HepG2 (cell line): Measurements from ENCODE around the gene FIZ1. TPM values are rescaled to one million over a fixed set of nuclear protein-coding genes. Genes with fewer than 3 reads are reported as not detected.
A peak's percentile ranks its signal among the peaks of the same experiment; 100 is the strongest.

Experiments used
- ATAC-seq: fragments of 200-7000 bp; cut with Tn5 transposase; 3 replicates; pipeline ENCODE4 v1.9.1; 2020; ENCODE audit warnings: mild to moderate bottlenecking, moderate library complexity
- BruUV-seq: library from RNA; stranded (reverse); fragments of 400-500 nt; replicated peaks from 2 replicates; lab custom pipeline; 2021; lab: Mats Ljungman, UMichigan
- CTCF ChIA-PET: fragments of 300-600 bp; formaldehyde crosslinking; extraction: SDS; loops from one replicate; lab custom pipeline; 2021; ENCODE audit warnings: low total read pairs, inconsistent platforms, low intra/inter-chr PET ratio; lab: Yijun Ruan, JAX
- POLR2A ChIA-PET: fragments of 350-600 bp; sonication (Branson Sonifier 250); formaldehyde crosslinking; loops from one replicate; lab custom pipeline; 2020; ENCODE audit warnings: antibody characterized with exemption, inconsistent platforms; lab: Yijun Ruan, JAX
- DNase-seq: peaks from one replicate; pipeline ENCODE4 v3.0.0-alpha.2; 2015; ENCODE audit warnings: low spot score
- FAIRE-seq: peaks from 3 replicates; lab custom pipeline; 2011; peaks lifted over from hg19 to GRCh38; lab: Jason Lieb, UNC
- H2AFZ ChIP-seq: one replicate; pipeline ENCODE4 v1.6.1; 2011; ENCODE audit warnings: low read length, inconsistent platforms
- H3K27ac ChIP-seq: fragments of 300-600 bp; 3 replicates; pipeline ENCODE4 v1.8.0; 2011; ENCODE audit warnings: mixed run types, mild to moderate bottlenecking, mixed read lengths, low read length, inconsistent platforms; ENCODE audit not compliant: insufficient read depth; ENCODE audit errors: extremely low read length
- H3K27me3 ChIP-seq, 2 experiments: fragments of 200-600 bp in 1 of 2; 2 replicates in 1 of 2; 3 replicates in 1 of 2; pipeline versions ENCODE4 v1.6.0 to v1.8.0; 2011; ENCODE audit warnings: low read length in 2 of 2, mild to moderate bottlenecking in 2 of 2, moderate library complexity in 2 of 2, inconsistent platforms in 1 of 2; ENCODE audit not compliant: insufficient read depth in 2 of 2, control insufficient read depth in 1 of 2
- H3K36me3 ChIP-seq, 2 experiments: fragments of 200-600 bp in 1 of 2; replicated peaks in 1 of 2; 2 replicates in 1 of 2; 3 replicates in 1 of 2; pipeline versions ENCODE4 v1.5.1 to v1.8.0; 2011; ENCODE audit warnings: low read length in 2 of 2, inconsistent platforms in 1 of 2; ENCODE audit not compliant: insufficient read depth in 2 of 2, control insufficient read depth in 1 of 2
- H3K4me1 ChIP-seq: 2 replicates; pipeline ENCODE4 v1.5.1; 2012; ENCODE audit warnings: low read length, inconsistent platforms; ENCODE audit not compliant: insufficient read depth
- H3K4me2 ChIP-seq: 2 replicates; pipeline ENCODE4 v1.6.0; 2011; ENCODE audit warnings: low read depth, low read length, inconsistent platforms
- H3K4me3 ChIP-seq, 3 experiments: fragments of 200-600 bp in 1 of 3; sonication (generic), shearing (Covaris generic) in 1 of 3; replicated peaks in 1 of 3; 2 replicates each; pipeline ENCODE4 v1.5.1; 2011 to 2016; ENCODE audit warnings: low read length in 3 of 3, inconsistent platforms in 2 of 3, low read depth in 2 of 3, mild to moderate bottlenecking in 2 of 3, control low read depth in 1 of 3, mixed read lengths in 1 of 3; ENCODE audit not compliant: insufficient read depth in 1 of 3
- H3K79me2 ChIP-seq: one replicate; pipeline ENCODE4 v1.6.1; 2011; ENCODE audit warnings: low read length, inconsistent platforms; ENCODE audit not compliant: insufficient read depth
- H3K9ac ChIP-seq: 2 replicates; pipeline ENCODE4 v1.6.0; 2011; ENCODE audit warnings: mild to moderate bottlenecking, low read depth, low read length, inconsistent platforms; ENCODE audit not compliant: insufficient read depth
- H3K9me3 ChIP-seq: 2 replicates; pipeline ENCODE4 v1.5.1; 2012; ENCODE audit warnings: mild to moderate bottlenecking, low read length
- H4K20me1 ChIP-seq: 2 replicates; pipeline ENCODE4 v1.6.0; 2011; ENCODE audit warnings: inconsistent platforms, mild to moderate bottlenecking, low read length, moderate library complexity; ENCODE audit not compliant: insufficient read depth
- ARNT2 ChIP-seq: sonication (generic); formaldehyde crosslinking; IDR thresholded peaks from 2 replicates; pipeline ENCODE4 v1.8.0; 2022; ENCODE audit warnings: mild to moderate bottlenecking, low read depth, missing genetic modification reagents, moderate library complexity
- CBX5 ChIP-seq: sonication (generic); formaldehyde crosslinking; IDR thresholded peaks from 2 replicates; pipeline ENCODE4 v1.4.0; 2020; ENCODE audit warnings: missing genetic modification reagents, borderline replicate concordance
- SMC3 ChIP-seq: IDR thresholded peaks from 2 replicates; pipeline ENCODE4 v1.6.1; 2011; ENCODE audit warnings: low read length, improper control_type of control experiment
- TGIF2 ChIP-seq: IDR thresholded peaks from 2 replicates; pipeline ENCODE4 v1.6.1; 2016; ENCODE audit warnings: control low read depth, missing compliant biosample characterization
- ZNF350 ChIP-seq: sonication (generic); formaldehyde crosslinking; IDR thresholded peaks from 2 replicates; pipeline ENCODE4 v1.4.0; 2020; ENCODE audit warnings: mild to moderate bottlenecking, low read depth, missing genetic modification reagents, borderline replicate concordance
- ZNF841 ChIP-seq: sonication (generic); formaldehyde crosslinking; IDR thresholded peaks from 2 replicates; pipeline ENCODE4 v1.8.1; 2023; ENCODE audit warnings: missing genetic modification reagents, borderline replicate concordance
- WGBS: methylation state at CpG from one replicate; pipeline ENCODE4 v1.1.6; 2017; ENCODE audit warnings: low lambda C conversion rate; 5-methylcytosine and 5-hydroxymethylcytosine counted together
- in situ Hi-C: cut with HindIII; loops from 2 replicates; pipeline ENCODE4 v1.10.0; 2017; ENCODE audit warnings: low pct_unique_long_range_greater_than_20kb; ENCODE audit not compliant: extremely low pct_ligation_motif_present
- intact Hi-C: fragments of 100-400 bp; cut with micrococcal nuclease; formaldehyde crosslinking; loops from one replicate; pipeline ENCODE4 v1.10.0; 2022; ENCODE audit not compliant: unreplicated experiment
- polyA plus RNA-seq, 8 experiments: library from polyadenylated mRNA; depleted of rRNA in 3 of 8; stranded (reverse) in 7 of 8; unstranded in 1 of 8; fragments of >200 nt; fragmentation: Illumina TruSeq in 4 of 8; extraction: Trizol in 4 of 8; gene quantifications; 2 replicates each; pipeline versions ENCODE4 v1.2.1 to v1.2.3, GENCODE V29; 2011 to 2016; ENCODE audit warnings: low read depth in 4 of 8, missing spikeins in 1 of 8, mixed read lengths in 1 of 8; ENCODE audit not compliant: insufficient read depth in 1 of 8
- total RNA-seq, 5 experiments: library from RNA; depleted of rRNA; stranded (reverse); fragments of >200 nt; fragmentation: Illumina TruSeq; extraction: Trizol; gene quantifications; 2 replicates each; pipeline ENCODE4 v1.2.3, GENCODE V29; 2016; ENCODE audit warnings: low read depth in 1 of 5
- TF ChIP-seq, protein P1 (sequence below), 2 experiments: fragments of 450-650 bp in 1 of 2; sonication (generic) in 1 of 2; formaldehyde crosslinking in 1 of 2; IDR thresholded peaks; 2 replicates each; pipeline versions ENCODE4 v1.6.1 to v1.8.0; 2016 to 2022; ENCODE audit warnings: antibody characterized with exemption in 1 of 2, mild to moderate bottlenecking in 1 of 2, missing genetic modification reagents in 1 of 2
- TF ChIP-seq, protein P2 (sequence below): fragments of 450-650 bp; IDR thresholded peaks from 2 replicates; pipeline ENCODE4 v1.6.1; 2016
- TF ChIP-seq, protein P3 (sequence below): sonication (generic); formaldehyde crosslinking; IDR thresholded peaks from 2 replicates; pipeline ENCODE4 v1.5.0; 2020; ENCODE audit warnings: mild to moderate bottlenecking, missing genetic modification reagents, moderate library complexity

Gene FIZ1
- total and polyA plus RNA-seq, 2 of the 13 experiments (the other 11 are each of a cell fraction or from before 2014, with no cell fraction given): 3.6 to 5.9 TPM

DNA sequence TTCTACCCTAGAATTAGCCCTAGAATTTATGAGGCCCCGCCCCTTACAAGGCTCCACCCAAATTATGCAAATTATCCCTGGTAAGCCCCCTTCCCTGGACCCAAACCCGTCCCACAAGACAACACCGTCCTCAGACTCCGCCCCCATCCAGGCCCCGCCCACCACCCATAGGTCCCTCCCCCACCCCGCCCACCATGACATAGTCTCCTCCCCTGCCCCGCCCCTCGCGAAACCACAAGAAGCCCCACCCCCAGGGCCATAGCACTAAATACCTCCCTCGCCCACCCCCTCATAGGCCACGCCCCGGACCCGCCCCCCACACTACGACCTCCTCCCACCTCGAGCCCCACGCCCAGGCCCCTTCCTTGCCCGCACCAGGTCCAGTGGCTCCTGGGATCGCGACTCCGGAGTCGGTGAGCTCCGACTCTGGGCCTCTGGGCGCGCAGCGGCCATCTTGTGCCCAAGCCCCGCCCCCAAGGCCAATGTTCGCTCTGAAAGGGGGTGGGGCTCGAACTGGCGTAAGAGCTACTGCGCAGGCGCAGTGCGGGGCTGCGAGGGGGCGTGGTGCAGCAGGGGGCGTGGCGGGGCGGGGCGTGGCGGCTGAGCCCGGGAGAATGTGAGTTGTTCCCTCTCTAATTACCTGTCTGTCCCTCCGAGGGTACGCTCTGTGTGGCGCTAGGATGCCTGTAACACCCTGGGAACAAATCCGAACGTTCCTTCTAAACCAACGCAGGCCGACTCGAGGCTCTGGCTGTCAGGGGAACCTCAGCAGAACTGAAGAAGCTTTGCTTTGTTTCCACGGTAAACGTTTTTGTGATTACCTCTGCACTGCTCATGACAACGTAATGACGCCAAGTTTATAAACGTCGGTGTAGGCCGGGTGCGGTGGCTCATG is 25.0 kb upstream of the FIZ1 start, which contains the start of gene ZNF784:
TSS of gene ZNF784 (minus strand) at position 458 of the 895 bp plus-strand sequence. CDS start at position 453, 5 bp downstream.
- peak; percentile 70 for ATAC-seq
- no peak for TF ChIP-seq ZNF841 (CRISPR knock-in tag)
- 0 out of 2 replicates have a peak, but pooled peaks have one; percentile 26 for TF ChIP-seq TGIF2
- TF ChIP-seq, protein P1, sequence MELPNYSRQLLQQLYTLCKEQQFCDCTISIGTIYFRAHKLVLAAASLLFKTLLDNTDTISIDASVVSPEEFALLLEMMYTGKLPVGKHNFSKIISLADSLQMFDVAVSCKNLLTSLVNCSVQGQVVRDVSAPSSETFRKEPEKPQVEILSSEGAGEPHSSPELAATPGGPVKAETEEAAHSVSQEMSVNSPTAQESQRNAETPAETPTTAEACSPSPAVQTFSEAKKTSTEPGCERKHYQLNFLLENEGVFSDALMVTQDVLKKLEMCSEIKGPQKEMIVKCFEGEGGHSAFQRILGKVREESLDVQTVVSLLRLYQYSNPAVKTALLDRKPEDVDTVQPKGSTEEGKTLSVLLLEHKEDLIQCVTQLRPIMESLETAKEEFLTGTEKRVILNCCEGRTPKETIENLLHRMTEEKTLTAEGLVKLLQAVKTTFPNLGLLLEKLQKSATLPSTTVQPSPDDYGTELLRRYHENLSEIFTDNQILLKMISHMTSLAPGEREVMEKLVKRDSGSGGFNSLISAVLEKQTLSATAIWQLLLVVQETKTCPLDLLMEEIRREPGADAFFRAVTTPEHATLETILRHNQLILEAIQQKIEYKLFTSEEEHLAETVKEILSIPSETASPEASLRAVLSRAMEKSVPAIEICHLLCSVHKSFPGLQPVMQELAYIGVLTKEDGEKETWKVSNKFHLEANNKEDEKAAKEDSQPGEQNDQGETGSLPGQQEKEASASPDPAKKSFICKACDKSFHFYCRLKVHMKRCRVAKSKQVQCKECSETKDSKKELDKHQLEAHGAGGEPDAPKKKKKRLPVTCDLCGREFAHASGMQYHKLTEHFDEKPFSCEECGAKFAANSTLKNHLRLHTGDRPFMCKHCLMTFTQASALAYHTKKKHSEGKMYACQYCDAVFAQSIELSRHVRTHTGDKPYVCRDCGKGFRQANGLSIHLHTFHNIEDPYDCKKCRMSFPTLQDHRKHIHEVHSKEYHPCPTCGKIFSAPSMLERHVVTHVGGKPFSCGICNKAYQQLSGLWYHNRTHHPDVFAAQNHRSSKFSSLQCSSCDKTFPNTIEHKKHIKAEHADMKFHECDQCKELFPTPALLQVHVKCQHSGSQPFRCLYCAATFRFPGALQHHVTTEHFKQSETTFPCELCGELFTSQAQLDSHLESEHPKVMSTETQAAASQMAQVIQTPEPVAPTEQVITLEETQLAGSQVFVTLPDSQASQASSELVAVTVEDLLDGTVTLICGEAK (IDR thresholded peaks at IDR 0.05): no peak
- TF ChIP-seq, protein P1 (CRISPR knock-in tag; IDR thresholded peaks at IDR 0.05): 0 out of 2 replicates have a peak, but pooled peaks have one; percentile 33
- peak; percentile 39 for TF ChIP-seq ARNT2
- TF ChIP-seq ZNF350: peak; percentile 21; the same call in 1 of the 2 replicates
- no peak for TF ChIP-seq CBX5 (CRISPR knock-in tag)
- TF ChIP-seq, protein P2, sequence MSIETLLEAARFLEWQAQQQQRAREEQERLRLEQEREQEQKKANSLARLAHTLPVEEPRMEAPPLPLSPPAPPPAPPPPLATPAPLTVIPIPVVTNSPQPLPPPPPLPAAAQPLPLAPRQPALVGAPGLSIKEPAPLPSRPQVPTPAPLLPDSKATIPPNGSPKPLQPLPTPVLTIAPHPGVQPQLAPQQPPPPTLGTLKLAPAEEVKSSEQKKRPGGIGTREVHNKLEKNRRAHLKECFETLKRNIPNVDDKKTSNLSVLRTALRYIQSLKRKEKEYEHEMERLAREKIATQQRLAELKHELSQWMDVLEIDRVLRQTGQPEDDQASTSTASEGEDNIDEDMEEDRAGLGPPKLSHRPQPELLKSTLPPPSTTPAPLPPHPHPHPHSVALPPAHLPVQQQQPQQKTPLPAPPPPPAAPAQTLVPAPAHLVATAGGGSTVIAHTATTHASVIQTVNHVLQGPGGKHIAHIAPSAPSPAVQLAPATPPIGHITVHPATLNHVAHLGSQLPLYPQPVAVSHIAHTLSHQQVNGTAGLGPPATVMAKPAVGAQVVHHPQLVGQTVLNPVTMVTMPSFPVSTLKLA: 0 out of 2 replicates have a peak, but pooled peaks have one; percentile 14
- no peak for TF ChIP-seq SMC3
- TF ChIP-seq, protein P3, sequence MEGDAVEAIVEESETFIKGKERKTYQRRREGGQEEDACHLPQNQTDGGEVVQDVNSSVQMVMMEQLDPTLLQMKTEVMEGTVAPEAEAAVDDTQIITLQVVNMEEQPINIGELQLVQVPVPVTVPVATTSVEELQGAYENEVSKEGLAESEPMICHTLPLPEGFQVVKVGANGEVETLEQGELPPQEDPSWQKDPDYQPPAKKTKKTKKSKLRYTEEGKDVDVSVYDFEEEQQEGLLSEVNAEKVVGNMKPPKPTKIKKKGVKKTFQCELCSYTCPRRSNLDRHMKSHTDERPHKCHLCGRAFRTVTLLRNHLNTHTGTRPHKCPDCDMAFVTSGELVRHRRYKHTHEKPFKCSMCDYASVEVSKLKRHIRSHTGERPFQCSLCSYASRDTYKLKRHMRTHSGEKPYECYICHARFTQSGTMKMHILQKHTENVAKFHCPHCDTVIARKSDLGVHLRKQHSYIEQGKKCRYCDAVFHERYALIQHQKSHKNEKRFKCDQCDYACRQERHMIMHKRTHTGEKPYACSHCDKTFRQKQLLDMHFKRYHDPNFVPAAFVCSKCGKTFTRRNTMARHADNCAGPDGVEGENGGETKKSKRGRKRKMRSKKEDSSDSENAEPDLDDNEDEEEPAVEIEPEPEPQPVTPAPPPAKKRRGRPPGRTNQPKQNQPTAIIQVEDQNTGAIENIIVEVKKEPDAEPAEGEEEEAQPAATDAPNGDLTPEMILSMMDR (CRISPR knock-in tag): peak; percentile 22; the same call in 1 of the 2 replicates

More for the DNA sequence above, 25.0 kb upstream of the FIZ1 start, which contains the start of gene ZNF784:
- Histone ChIP-seq H3K9ac (peak within 1 kb of the TSS; percentile 85), H3K9me3 (no peaks in the 10 kb centered on the region), H3K4me2 (peak within 1 kb of the TSS; percentile 97), H4K20me1 (peaks cover 14% of the 10 kb centered on the region; the same call in 1 of the 2 replicates), H3K4me1 (peaks cover 27% of the 10 kb centered on the region), H2AFZ (peak within 1 kb of the TSS; percentile 94), H3K27me3 (no peaks in the 10 kb centered on the region), H3K36me3 (0 out of 5 replicates have a peak, but pooled peaks cover 0 to 3% of the 10 kb centered on the region in 2 experiments), H3K79me2 (peaks cover 4% of the 10 kb centered on the region), H3K4me3 (peak within 1 kb of the TSS; percentile 65 to 82 (median 70)), H3K27ac (peak within 1 kb of the TSS; percentile 98)
- 1% methylated on average over 31 of the region's 56 CpGs for WGBS
- FAIRE-seq: peak; percentile 49
- no TSS peak for BruUV-seq
- peak; percentile 82 for DNase-seq
- ChIA-PET CTCF (no interaction called here), POLR2A (interaction anchor here (0.6 to 2.8 kb wide), 19 partner anchors 9 to 507 kb away, joined by 3 to 23 read pairs (median 5); partner anchors contain the start of genes FIZ1, ISOC2, KMT5C and PPP1R12C)
- intact Hi-C loops: no loop called here
- in situ Hi-C loops: no loop called here
